Activated gamma-delta T cell (primary cell): ENCODE results near the gene TBC1D5.
"Not testable (repeated sequence)": the region's sequence is repeated elsewhere in the genome, so short reads cannot be mapped to it uniquely, and the experiment has no call there.

Experiments
- DNase-seq: peaks from one replicate; lab custom pipeline; 2025; lab: John Stamatoyannopoulos, UW

Gene TBC1D5

GRCh38 chr3:17747890-17748247, 5.4 kb upstream of the TBC1D5 start:
- no peak for DNase-seq

- DNase-seq = no peak
These were observed 4.9 kb upstream of the TBC1D5 start for GRCh38 chr3:17747174-17747889.

- DNase-seq = no peak
These were observed 3.5 kb upstream of the TBC1D5 start for GRCh38 chr3:17745894-17746293.

GRCh38 chr3:17745301-17745700, 2.9 kb upstream of the TBC1D5 start:
- DNase-seq = no peak

GRCh38 chr3:17744693-17745092, 2.3 kb upstream of the TBC1D5 start:
- no peak for DNase-seq

GRCh38 chr3:17743658-17743995, 1.2 kb upstream of the TBC1D5 start:
- no peak for DNase-seq

GRCh38 chr3:17742880-17743657, 638 bp upstream of the TBC1D5 start:
- DNase-seq = no peak

- no peak for DNase-seq
These were observed 770 bp downstream of the TBC1D5 start for GRCh38 chr3:17741621-17742101.

GRCh38 chr3:17740721-17741141, 1.7 kb downstream of the TBC1D5 start:
- DNase-seq = no peak

GRCh38 chr3:17738921-17739320, 3.5 kb downstream of the TBC1D5 start:
- no peak for DNase-seq

- no peak for DNase-seq
These were observed 4.2 kb downstream of the TBC1D5 start for GRCh38 chr3:17738219-17738618.

GRCh38 chr3:17737591-17737990, 4.8 kb downstream of the TBC1D5 start:
- DNase-seq = no peak

- not testable (repeated sequence) for DNase-seq
These were observed 7.1 kb downstream of the TBC1D5 start for GRCh38 chr3:17735362-17735761.

GRCh38 chr3:17733768-17734167, 8.7 kb downstream of the TBC1D5 start:
- no peak for DNase-seq

GRCh38 chr3:17733215-17733614, 9.2 kb downstream of the TBC1D5 start:
- DNase-seq = no peak

GRCh38 chr3:17730318-17730967, 12.0 kb downstream of the TBC1D5 start:
- DNase-seq = no peak

GRCh38 chr3:17726313-17726712, 16.1 kb downstream of the TBC1D5 start:
- no peak for DNase-seq

- DNase-seq = not testable (repeated sequence)
These were observed 16.6 kb downstream of the TBC1D5 start for GRCh38 chr3:17725844-17726243.

GRCh38 chr3:17724948-17725347, 17.5 kb downstream of the TBC1D5 start:
- DNase-seq = no peak

- no peak for DNase-seq
These were observed 18.3 kb downstream of the TBC1D5 start for GRCh38 chr3:17724122-17724521.

GRCh38 chr3:17717411-17717810, 25.0 kb downstream of the TBC1D5 start:
- no peak for DNase-seq

GRCh38 chr3:17714473-17714872, 28.0 kb downstream of the TBC1D5 start:
- no peak for DNase-seq

- no peak for DNase-seq
These were observed 33.1 kb downstream of the TBC1D5 start for GRCh38 chr3:17709236-17709810.
